Measurements from ENCODE around the gene ZNF143.

DNA sequence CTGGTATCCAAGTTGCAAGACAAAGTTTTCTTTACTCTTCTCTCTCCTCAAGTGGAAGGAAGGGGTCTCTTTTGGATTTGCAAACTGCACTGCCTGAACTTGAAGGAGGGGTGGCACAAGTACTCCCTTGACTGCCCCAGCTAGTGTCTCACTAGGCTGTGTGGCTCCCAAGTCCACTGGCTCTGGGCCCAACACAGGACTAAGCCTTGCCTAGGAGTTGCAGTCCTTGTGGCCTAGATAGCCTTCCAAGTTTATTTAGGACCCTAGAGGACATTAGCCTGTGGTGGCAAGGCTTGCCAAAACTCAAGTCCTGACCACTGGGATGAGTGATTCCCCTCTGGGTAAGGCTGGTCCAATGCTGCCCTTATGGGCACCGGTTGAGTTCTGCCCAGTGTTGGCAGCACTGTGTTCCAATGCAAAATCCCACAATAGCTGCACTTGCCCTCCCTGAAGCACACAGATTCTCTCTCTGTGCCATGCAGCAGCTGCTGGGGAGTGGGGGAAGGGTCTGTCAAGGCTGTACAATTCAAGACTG, 102.5 kb downstream of the ZNF143 start:
- no peak for TF ChIP-seq EZH2 (IDR thresholded peaks at IDR 0.05; ENCODE audit: borderline replicate concordance, insufficient read depth, low read length, poor library complexity, severe bottlenecking)
- TF ChIP-seq SMC3 (conservative IDR thresholded peaks at IDR 0.05; ENCODE audit: poor library complexity): no peak
- TF ChIP-seq, protein P1, sequence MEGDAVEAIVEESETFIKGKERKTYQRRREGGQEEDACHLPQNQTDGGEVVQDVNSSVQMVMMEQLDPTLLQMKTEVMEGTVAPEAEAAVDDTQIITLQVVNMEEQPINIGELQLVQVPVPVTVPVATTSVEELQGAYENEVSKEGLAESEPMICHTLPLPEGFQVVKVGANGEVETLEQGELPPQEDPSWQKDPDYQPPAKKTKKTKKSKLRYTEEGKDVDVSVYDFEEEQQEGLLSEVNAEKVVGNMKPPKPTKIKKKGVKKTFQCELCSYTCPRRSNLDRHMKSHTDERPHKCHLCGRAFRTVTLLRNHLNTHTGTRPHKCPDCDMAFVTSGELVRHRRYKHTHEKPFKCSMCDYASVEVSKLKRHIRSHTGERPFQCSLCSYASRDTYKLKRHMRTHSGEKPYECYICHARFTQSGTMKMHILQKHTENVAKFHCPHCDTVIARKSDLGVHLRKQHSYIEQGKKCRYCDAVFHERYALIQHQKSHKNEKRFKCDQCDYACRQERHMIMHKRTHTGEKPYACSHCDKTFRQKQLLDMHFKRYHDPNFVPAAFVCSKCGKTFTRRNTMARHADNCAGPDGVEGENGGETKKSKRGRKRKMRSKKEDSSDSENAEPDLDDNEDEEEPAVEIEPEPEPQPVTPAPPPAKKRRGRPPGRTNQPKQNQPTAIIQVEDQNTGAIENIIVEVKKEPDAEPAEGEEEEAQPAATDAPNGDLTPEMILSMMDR (IDR thresholded peaks at IDR 0.05; ENCODE audit: poor library complexity, severe bottlenecking): no peak
- no peak for TF ChIP-seq POLR2AphosphoS5 (IDR thresholded peaks at IDR 0.05)

Measured in neural cell (in vitro differentiated cells).